ENCODE results near the gene KRTAP3-1.

KRTAP3-1 gene

GRCh38 chr17:40978575-40979151 is 30.3 kb downstream of the KRTAP3-1 start:
- DNase-seq (ENCODE audit: low read depth), result no peak

DNA sequence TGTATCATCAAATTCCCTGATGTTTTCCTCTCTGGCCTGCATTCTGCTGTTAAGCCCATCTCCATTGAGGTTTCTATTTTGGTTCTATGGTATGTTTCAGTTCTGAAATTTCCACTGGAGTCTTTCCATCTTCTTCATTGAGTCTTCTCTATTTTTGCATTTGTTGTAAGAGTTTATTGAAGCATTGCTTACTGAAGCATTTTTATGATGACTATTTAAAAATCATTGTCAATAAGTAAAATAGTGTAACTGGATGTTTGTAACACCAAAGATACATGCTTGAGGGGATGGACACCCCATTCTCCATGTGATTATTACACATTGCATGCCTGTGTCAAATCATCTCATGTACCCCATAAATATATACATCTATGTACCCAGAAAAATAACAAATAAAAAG is 33.4 kb downstream of the KRTAP3-1 start:
- DNase-seq (ENCODE audit: low read depth), result no peak

DNA sequence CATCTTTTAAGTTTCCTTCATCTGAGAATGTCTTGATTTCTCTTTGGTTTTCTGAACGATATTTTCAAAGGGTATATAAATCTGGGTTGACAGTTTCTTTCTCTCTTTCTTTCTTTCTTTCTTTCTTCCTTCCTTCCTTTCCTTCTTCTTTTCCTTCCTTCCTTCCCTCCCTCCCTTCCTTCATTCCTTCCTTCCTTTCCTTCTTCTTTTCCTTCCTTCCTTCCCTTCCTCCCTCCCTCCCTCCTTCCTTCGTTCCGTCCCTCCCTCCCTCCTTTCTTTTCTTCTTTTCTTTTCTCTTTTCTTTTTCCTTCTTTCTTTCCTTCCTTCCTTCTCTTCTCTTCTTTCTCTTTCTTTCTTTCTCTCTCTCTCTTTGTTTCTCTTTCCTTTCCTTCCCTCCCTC is 34.6 kb downstream of the KRTAP3-1 start:
- DNase-seq (ENCODE audit: low read depth), result no peak

GRCh38 chr17:40967582-40967981 is 41.3 kb downstream of the KRTAP3-1 start:
- DNase-seq (ENCODE audit: low read depth), result no peak

- DNase-seq (ENCODE audit: low read depth), result no peak
Observed at GRCh38 chr17:40966848-40967247, 42.1 kb downstream of the KRTAP3-1 start, which contains the start of gene KRT39. Gene KRT39, minus strand, starts transcription at chr17:40966948. Its CDS starts 92 bp downstream, at chr17:40966856.

GRCh38 chr17:40963838-40964237 is 45.1 kb downstream of the KRTAP3-1 start:
- no peak for DNase-seq (ENCODE audit: low read depth)

DNA sequence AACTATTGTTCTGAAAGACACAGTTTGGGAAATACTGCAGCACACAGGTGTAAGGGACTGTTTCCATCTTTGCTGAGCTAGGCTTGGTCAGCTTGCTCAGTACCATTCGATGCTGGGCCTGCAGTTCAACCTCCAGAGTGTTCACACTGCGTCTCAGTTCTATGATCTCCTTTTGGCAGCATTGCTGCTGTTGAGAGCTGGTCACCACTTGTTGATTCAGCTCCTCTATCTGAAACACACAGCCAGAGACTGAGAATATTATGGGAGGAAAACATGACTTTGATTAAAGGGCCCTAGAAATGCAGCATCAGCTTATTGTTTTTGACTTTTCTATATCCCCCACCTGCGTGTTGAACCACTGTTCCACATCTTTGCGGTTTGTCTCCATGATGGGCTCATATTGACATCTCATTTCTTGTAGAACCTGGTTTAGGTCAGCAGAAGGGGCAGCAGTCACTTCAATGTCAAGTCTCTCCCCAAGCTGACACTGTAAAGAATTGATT is 46.8 kb downstream of the KRTAP3-1 start:
- DNase-seq (ENCODE audit: low read depth), result no peak

- no peak for DNase-seq (ENCODE audit: low read depth)
Observed at GRCh38 chr17:40961591-40961990, 47.3 kb downstream of the KRTAP3-1 start.

GRCh38 chr17:40960144-40960543 is 48.8 kb downstream of the KRTAP3-1 start:
- DNase-seq (ENCODE audit: low read depth), result no peak
